Breast epithelium (tissue), 4 donors: Measurements from ENCODE around the gene ZSWIM4. TPM values are rescaled to one million over a fixed set of nuclear protein-coding genes. Genes with fewer than 3 reads are reported as not detected.
"Not testable (repeated sequence)": the region's sequence is repeated elsewhere in the genome, so short reads cannot be mapped to it uniquely, and the experiment has no call there.

Source experiments
- DNase-seq, 2 donors: peaks; one replicate each; pipeline ENCODE4 v3.0.0-alpha.2; 2019; ENCODE audit warnings: low spot score in 2 of 2
- H3K27ac ChIP-seq, 2 donors: fragments of 200-600 bp; sonication (generic) in 1 of 2; one replicate each; pipeline ENCODE4 v1.5.1; 2016 to 2019; ENCODE audit warnings: mild to moderate bottlenecking in 1 of 2
- H3K27me3 ChIP-seq, 2 donors: fragments of 200-600 bp; sonication (generic) in 1 of 2; one replicate each; pipeline versions ENCODE4 v1.5.1 to v1.6.0; 2017 to 2019; ENCODE audit warnings: control low read depth in 1 of 2, mild to moderate bottlenecking in 1 of 2
- H3K36me3 ChIP-seq: fragments of 200-600 bp; one replicate; pipeline ENCODE4 v1.5.1; 2019
- H3K4me1 ChIP-seq, 2 donors: fragments of 200-600 bp; sonication (generic); one replicate each; pipeline ENCODE4 v1.5.1; 2016 to 2019; ENCODE audit warnings: control low read depth in 1 of 2
- H3K4me3 ChIP-seq, 3 donors: fragments of 200-600 bp; sonication (generic); 1 replicate in 2 of 3; 2 replicates in 1 of 3; pipeline ENCODE4 v1.5.1; 2016 to 2019; ENCODE audit warnings: mild to moderate bottlenecking in 3 of 3, moderate library complexity in 2 of 3
- H3K9me3 ChIP-seq, 2 donors: fragments of 200-600 bp; sonication (generic) in 1 of 2; one replicate each; pipeline ENCODE4 v1.5.1; 2016 to 2019; ENCODE audit warnings: control low read depth in 1 of 2
- POLR2A ChIP-seq: fragments of 450-650 bp; IDR thresholded peaks from one replicate; pipeline ENCODE4 v1.6.1; 2016; ENCODE audit warnings: antibody characterized with exemption, mild to moderate bottlenecking, moderate library complexity
- POLR2AphosphoS5 ChIP-seq, 3 donors: sonication (generic); formaldehyde crosslinking; IDR thresholded peaks; one replicate each; pipeline ENCODE4 v1.6.1; 2017; ENCODE audit warnings: antibody characterized with exemption in 3 of 3
- intact Hi-C: fragments of 100-400 bp; cut with DNase I; formaldehyde crosslinking; loops from one replicate; pipeline ENCODE4 v1.15.1; 2023; ENCODE audit warnings: low total_unique reads
- total RNA-seq, 3 donors: library from RNA; depleted of rRNA; stranded (reverse); fragments of >200 nt; gene quantifications; one replicate each; pipeline ENCODE4 v1.1.0, GENCODE V29; 2016
- TF ChIP-seq, protein P1 (sequence below), 3 donors: fragments of 450-650 bp; IDR thresholded peaks; one replicate each; pipeline ENCODE4 v1.5.1; 2016 to 2017; ENCODE audit warnings: antibody characterized with exemption in 3 of 3, mild to moderate bottlenecking in 3 of 3, moderate library complexity in 3 of 3

Gene ZSWIM4
- total RNA-seq: 1 to 10 TPM; 1.1 to 8.5 (median 6.9) TPM

DNA sequence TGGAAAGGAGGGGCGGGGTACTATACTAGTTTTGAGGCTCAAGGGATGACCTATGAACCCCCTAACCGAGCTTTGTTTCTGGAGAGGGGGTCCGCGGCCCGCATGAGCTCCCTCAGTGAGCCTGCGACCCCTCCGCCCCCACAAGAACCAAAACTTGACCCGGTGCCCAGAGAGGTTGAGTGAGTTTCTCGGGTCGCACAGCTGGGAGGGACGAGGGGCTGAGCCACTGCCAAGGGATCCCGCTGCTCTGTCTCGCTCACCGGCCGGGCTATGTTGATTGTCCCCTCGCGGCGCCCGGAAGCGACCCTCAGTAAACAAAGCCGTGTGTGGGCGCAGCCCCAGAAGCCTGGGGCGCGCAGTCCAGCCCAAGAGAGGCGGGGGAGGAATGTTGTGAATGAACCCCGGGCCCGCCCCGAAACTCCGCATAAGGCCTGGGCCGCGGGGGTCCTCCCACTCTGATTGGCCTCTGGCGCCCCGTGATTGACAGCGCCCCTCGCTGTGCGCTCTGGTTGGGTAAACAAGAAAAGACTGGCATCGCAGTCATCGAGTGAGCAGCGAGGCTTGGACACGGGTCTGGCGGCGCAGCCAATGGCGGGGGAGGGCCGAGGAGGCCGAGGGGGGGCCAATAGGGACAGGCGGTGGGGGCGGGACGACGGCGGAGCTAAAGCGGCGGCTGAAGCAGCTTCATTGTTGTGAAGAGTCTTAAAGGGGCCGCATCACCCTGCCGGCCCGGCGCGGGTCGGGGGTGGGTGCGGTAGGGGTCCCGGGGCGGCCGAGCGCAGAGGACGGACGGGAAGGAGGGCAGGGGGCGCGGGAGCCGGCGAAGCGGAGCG is at the start of gene ZSWIM4:
Gene ZSWIM4 (plus strand): TSS at position 687 of the 833 bp plus-strand sequence. CDS start 206 bp downstream, outside the sequence.
- peaks cover 5 to 12% of the 10 kb centered on the region in 2 donors for H3K4me1 ChIP-seq
- peak; percentile 99 to 100 for DNase-seq
- no peaks in the 10 kb centered on the region for H3K27me3 ChIP-seq
- peak within 1 kb of the TSS; percentile 97 to 99 for H3K27ac ChIP-seq
- no peaks in the 10 kb centered on the region for H3K36me3 ChIP-seq
- intact Hi-C loops: loop anchor here (1.0 kb wide), 1 partner anchor 69 kb away; no protein-coding TSS in a partner anchor
- H3K4me3 ChIP-seq: peak within 1 kb of the TSS; percentile 76 to 91 (median 81)
- H3K9me3 ChIP-seq: no peaks in the 10 kb centered on the region
- TF ChIP-seq POLR2AphosphoS5 (IDR thresholded peaks at IDR 0.05): peak; percentile 68 to 88 (median 85)
- TF ChIP-seq, protein P1, sequence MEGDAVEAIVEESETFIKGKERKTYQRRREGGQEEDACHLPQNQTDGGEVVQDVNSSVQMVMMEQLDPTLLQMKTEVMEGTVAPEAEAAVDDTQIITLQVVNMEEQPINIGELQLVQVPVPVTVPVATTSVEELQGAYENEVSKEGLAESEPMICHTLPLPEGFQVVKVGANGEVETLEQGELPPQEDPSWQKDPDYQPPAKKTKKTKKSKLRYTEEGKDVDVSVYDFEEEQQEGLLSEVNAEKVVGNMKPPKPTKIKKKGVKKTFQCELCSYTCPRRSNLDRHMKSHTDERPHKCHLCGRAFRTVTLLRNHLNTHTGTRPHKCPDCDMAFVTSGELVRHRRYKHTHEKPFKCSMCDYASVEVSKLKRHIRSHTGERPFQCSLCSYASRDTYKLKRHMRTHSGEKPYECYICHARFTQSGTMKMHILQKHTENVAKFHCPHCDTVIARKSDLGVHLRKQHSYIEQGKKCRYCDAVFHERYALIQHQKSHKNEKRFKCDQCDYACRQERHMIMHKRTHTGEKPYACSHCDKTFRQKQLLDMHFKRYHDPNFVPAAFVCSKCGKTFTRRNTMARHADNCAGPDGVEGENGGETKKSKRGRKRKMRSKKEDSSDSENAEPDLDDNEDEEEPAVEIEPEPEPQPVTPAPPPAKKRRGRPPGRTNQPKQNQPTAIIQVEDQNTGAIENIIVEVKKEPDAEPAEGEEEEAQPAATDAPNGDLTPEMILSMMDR (IDR thresholded peaks at IDR 0.05): no peak
- peak; percentile 56 for TF ChIP-seq POLR2A

DNA sequence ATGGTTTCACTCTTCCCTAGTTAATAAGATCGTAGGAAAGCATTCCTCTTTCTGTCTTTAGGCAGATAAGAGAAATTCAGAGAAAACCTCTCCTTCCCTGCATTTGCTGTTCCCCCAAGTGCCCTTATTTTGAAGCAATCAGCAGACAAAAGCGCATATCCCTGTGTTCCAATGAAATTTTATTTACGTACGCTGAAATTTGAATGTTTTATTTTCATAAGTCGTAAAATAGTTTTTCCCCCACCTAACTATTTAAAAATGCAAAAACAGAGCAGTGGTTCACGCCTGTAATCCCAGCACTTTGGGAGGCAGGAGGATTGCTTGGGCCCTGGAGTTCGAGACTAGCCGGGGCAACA is 48.2 kb upstream of the ZSWIM4 start:
- no peaks in the 10 kb centered on the region for H3K27me3 ChIP-seq
- H3K36me3 ChIP-seq: no peaks in the 10 kb centered on the region
- peak overlapping the region; percentile 74 to 85 (median 74) for H3K4me3 ChIP-seq
- intact Hi-C loops: no loop called here
- TF ChIP-seq POLR2A: no peak
- no peak for TF ChIP-seq POLR2AphosphoS5 (IDR thresholded peaks at IDR 0.05)
- TF ChIP-seq, protein P1 (IDR thresholded peaks at IDR 0.05): no peak
- H3K9me3 ChIP-seq: no peaks in the 10 kb centered on the region
- H3K4me1 ChIP-seq: peaks cover 0 to 10% of the 10 kb centered on the region in 2 donors
- peak overlapping the region; percentile 93 to 96 for H3K27ac ChIP-seq
- DNase-seq: no peak

DNA sequence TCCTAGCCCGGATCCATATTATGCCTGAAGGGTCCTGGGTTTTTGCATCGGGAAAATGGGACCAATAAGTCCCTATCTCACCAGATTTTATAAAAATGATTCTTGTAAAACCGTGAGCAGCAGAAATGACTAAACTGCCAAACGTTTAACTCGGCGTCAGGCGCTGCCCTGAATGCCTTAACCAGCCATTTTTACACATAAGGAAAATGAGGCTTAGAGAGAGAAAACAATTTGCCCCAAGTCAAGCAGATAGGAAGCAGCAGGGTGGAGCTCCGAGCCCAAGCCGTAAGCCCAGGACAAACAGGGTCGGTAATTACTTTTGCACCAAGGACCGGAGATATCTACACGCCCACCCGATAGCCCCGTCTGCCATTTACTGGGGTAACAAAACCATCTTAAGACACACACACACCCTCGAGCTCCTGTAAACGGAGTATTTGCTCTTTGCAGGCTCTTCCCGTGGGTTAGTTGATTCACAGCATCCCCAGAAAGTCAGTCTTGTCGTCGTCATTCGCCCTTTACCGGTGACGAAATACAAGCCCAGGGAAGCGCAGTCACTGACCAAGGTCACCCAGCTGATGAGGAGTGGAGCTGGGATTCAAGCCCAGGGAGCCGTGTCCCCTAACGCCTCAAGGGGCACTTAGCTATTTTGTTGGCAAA is 46.9 kb upstream of the ZSWIM4 start:
- Histone ChIP-seq H3K9me3 (no peaks in the 10 kb centered on the region), H3K4me1 (peaks cover 0 to 10% of the 10 kb centered on the region in 2 donors), H3K27ac (peak overlapping the region; percentile 93 to 96), H3K4me3 (peak overlapping the region; percentile 74 to 85 (median 74)), H3K36me3 (no peaks in the 10 kb centered on the region), H3K27me3 (no peaks in the 10 kb centered on the region)
- no peak for DNase-seq
- intact Hi-C loops: no loop called here
- TF ChIP-seq, protein P1 (IDR thresholded peaks at IDR 0.05): no peak
- TF ChIP-seq POLR2AphosphoS5 (IDR thresholded peaks at IDR 0.05) (no peak), POLR2A (no peak)

DNA sequence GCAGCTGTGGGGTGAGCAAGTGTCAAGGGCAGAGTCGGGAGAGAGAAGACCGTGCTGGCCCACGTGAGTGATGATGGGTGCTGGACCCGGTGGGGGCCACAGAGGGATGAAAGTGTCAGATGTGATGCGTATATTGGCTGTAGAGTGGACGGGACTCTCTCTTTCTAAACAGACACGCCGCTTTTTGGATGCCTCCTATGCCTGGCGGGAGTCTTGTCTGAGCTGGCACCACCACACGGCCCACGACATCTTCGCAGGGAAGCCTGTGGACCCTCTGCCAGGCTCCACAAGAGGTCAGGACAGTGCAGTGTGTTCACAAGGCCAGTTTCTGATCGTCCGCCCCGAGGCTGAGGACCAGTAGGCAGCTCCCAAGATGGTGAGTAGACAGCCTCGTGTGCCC is 43.8 kb upstream of the ZSWIM4 start:
- Histone ChIP-seq H3K9me3 (no peaks in the 10 kb centered on the region), H3K4me3 (no peak overlapping the region), H3K4me1 (peaks cover 0 to 10% of the 10 kb centered on the region in 2 donors), H3K27ac (no peak overlapping the region), H3K27me3 (no peaks in the 10 kb centered on the region), H3K36me3 (no peaks in the 10 kb centered on the region)
- intact Hi-C loops: no loop called here
- TF ChIP-seq, protein P1 (IDR thresholded peaks at IDR 0.05): no peak
- TF ChIP-seq POLR2AphosphoS5 (IDR thresholded peaks at IDR 0.05) (no peak), POLR2A (no peak)
- DNase-seq: no peak

DNA sequence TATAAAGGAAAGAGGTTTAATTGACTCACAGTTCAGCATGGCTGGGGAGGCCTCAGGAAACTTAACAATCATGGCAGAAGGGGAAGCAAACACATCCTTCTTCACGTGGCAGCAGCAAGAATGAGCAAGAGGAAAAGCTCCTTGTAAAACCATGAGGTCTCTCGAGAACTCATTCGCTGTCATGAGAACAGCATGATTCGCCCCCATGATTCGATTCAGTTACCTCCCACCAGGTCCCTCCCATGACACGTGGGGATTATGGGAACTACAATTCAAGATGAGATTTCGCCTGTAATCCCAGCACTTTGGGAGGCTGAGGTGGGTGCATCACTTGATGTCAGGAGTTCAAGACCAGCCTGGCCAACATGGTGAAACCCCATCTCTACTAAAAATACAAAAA is 41.6 kb upstream of the ZSWIM4 start:
- H3K36me3 ChIP-seq, intact Hi-C loops, H3K4me1 ChIP-seq, H3K27me3 ChIP-seq, H3K4me3 ChIP-seq, H3K9me3 ChIP-seq, DNase-seq, H3K27ac ChIP-seq: not testable (repeated sequence)
